Activated CD8-positive, alpha-beta T cell treated with anti-CD3 and anti-CD28 coated beads for 36 hours (primary cell): ENCODE data around the gene SLC8A3. TPM values are rescaled to one million over a fixed set of nuclear protein-coding genes. Genes with fewer than 3 reads are reported as not detected.

ENCODE experiments used
- ATAC-seq: fragments of 200-7000 bp; cut with Tn5 transposase; one replicate; pipeline ENCODE4 v1.10.0; 2021; ENCODE audit warnings: mild to moderate bottlenecking, moderate library complexity
- CTCF ChIA-PET: fragments of 350-600 bp; sonication (Branson Sonifier 250); formaldehyde crosslinking; loops from one replicate; lab custom pipeline; 2021; ENCODE audit warnings: antibody characterized with exemption; lab: Charles Lee
- POLR2A ChIA-PET: fragments of 350-600 bp; sonication (Branson Sonifier 250); formaldehyde crosslinking; loops from one replicate; lab custom pipeline; 2021; ENCODE audit warnings: antibody characterized with exemption; lab: Charles Lee
- DNase-seq: peaks from one replicate; pipeline ENCODE4 v3.0.0-alpha.2; 2020
- H3K27ac Mint-ChIP-seq: one replicate; pipeline ENCODE4 v1.8.0; 2021; ENCODE audit warnings: mild to moderate bottlenecking, mixed read lengths
- H3K27me3 Mint-ChIP-seq: one replicate; pipeline ENCODE4 v1.8.0; 2021; ENCODE audit warnings: mixed read lengths
- H3K36me3 Mint-ChIP-seq: one replicate; pipeline ENCODE4 v1.8.0; 2021; ENCODE audit warnings: low read depth, mixed read lengths
- H3K4me1 Mint-ChIP-seq: one replicate; pipeline ENCODE4 v1.8.0; 2021; ENCODE audit warnings: low read depth, mixed read lengths
- H3K4me3 Mint-ChIP-seq: one replicate; pipeline ENCODE4 v1.8.0; 2021; ENCODE audit warnings: mild to moderate bottlenecking, moderate library complexity, mixed read lengths
- H3K9me3 Mint-ChIP-seq: one replicate; pipeline ENCODE4 v1.8.0; 2021; ENCODE audit warnings: mixed read lengths
- CTCF ChIP-seq: fragments of 200-600 bp; IDR thresholded peaks from one replicate; pipeline ENCODE4 v1.8.0; 2022; ENCODE audit warnings: antibody characterized with exemption, mild to moderate bottlenecking
- intact Hi-C: fragments of 100-400 bp; cut with micrococcal nuclease; formaldehyde crosslinking; loops from one replicate; pipeline ENCODE4 v1.10.0; 2022
- total RNA-seq, 2 experiments: library from RNA; stranded (reverse); gene quantifications; one replicate each; pipeline ENCODE4 v1.2.3, GENCODE V29; 2021

The SLC8A3 gene
- total RNA-seq, 2 experiments from 2014 or later: 0.54 TPM

- TF ChIP-seq CTCF: no peak
- Mint-ChIP-seq H3K27ac (no peak overlapping the region), H3K4me3 (no peak overlapping the region), H3K9me3 (no peaks in the 10 kb centered on the region), H3K27me3 (peaks cover 20% of the 10 kb centered on the region), H3K36me3 (no peaks in the 10 kb centered on the region), H3K4me1 (no peaks in the 10 kb centered on the region)
- CTCF ChIA-PET: no interaction called here
- DNase-seq (no peak), ATAC-seq (no peak)
- POLR2A ChIA-PET: no interaction called here
- intact Hi-C loops: no loop called here
These were observed 15.2 kb downstream of the SLC8A3 start for GRCh38 chr14:70173569-70173968.

- Mint-ChIP-seq H3K27me3 (peaks cover 17% of the 10 kb centered on the region), H3K9me3 (no peaks in the 10 kb centered on the region), H3K4me1 (no peaks in the 10 kb centered on the region), H3K36me3 (no peaks in the 10 kb centered on the region), H3K27ac (no peak overlapping the region), H3K4me3 (no peak overlapping the region)
- ChIA-PET POLR2A (no interaction called here), CTCF (no interaction called here)
- DNase-seq (no peak), ATAC-seq (no peak)
- intact Hi-C loops: no loop called here
- no peak for TF ChIP-seq CTCF
These were observed 17.0 kb downstream of the SLC8A3 start for GRCh38 chr14:70171726-70172125.

- Mint-ChIP-seq H3K4me3 (no peak overlapping the region), H3K27ac (no peak overlapping the region), H3K27me3 (peaks cover 14% of the 10 kb centered on the region), H3K9me3 (no peaks in the 10 kb centered on the region), H3K4me1 (no peaks in the 10 kb centered on the region), H3K36me3 (no peaks in the 10 kb centered on the region)
- ATAC-seq (no peak), DNase-seq (no peak)
- ChIA-PET CTCF (no interaction called here), POLR2A (no interaction called here)
- no peak for TF ChIP-seq CTCF
- intact Hi-C loops: no loop called here
These were observed 17.8 kb downstream of the SLC8A3 start for GRCh38 chr14:70170976-70171375.

- DNase-seq (no peak), ATAC-seq (no peak)
- intact Hi-C loops: no loop called here
- no peak for TF ChIP-seq CTCF
- Mint-ChIP-seq H3K9me3 (no peaks in the 10 kb centered on the region), H3K4me3 (no peak overlapping the region), H3K4me1 (no peaks in the 10 kb centered on the region), H3K36me3 (no peaks in the 10 kb centered on the region), H3K27me3 (peaks cover 13% of the 10 kb centered on the region), H3K27ac (no peak overlapping the region)
- ChIA-PET CTCF (interaction anchor here (0.9 to 1.3 kb wide), 2 partner anchors 18 to 24 kb away, joined by 3 read pairs; no protein-coding TSS in a partner anchor), POLR2A (interaction anchor here (1.1 kb wide), 1 partner anchor 17 kb away, joined by 4 read pairs; no protein-coding TSS in a partner anchor)
These were observed 20.3 kb downstream of the SLC8A3 start for GRCh38 chr14:70168406-70168805.

GRCh38 chr14:70166530-70167203 is 22.1 kb downstream of the SLC8A3 start:
- H3K27me3 Mint-ChIP-seq: peaks cover 7% of the 10 kb centered on the region
- H3K27ac Mint-ChIP-seq: no peak overlapping the region
- H3K36me3 Mint-ChIP-seq: no peaks in the 10 kb centered on the region
- no peak for ATAC-seq
- DNase-seq: no peak
- ChIA-PET POLR2A (no interaction called here), CTCF (interaction anchor here (0.7 kb wide), 1 partner anchor 33 kb away, joined by 4 read pairs; no protein-coding TSS in a partner anchor)
- no peak for TF ChIP-seq CTCF
- intact Hi-C loops: no loop called here
- H3K9me3 Mint-ChIP-seq: no peaks in the 10 kb centered on the region
- H3K4me3 Mint-ChIP-seq: no peak overlapping the region
- no peaks in the 10 kb centered on the region for H3K4me1 Mint-ChIP-seq
